GM19099 (cell line): ENCODE measurements around the gene TP53I13.
A peak's percentile ranks its signal among the peaks of the same experiment; 100 is the strongest.

Experiments used
- POLR2A ChIP-seq: IDR thresholded peaks from 3 replicates; pipeline ENCODE4 v1.6.1; 2011; ENCODE audit warnings: low read depth; ENCODE audit not compliant: insufficient read length; ENCODE audit errors: extremely low read depth

The TP53I13 gene, protein sequence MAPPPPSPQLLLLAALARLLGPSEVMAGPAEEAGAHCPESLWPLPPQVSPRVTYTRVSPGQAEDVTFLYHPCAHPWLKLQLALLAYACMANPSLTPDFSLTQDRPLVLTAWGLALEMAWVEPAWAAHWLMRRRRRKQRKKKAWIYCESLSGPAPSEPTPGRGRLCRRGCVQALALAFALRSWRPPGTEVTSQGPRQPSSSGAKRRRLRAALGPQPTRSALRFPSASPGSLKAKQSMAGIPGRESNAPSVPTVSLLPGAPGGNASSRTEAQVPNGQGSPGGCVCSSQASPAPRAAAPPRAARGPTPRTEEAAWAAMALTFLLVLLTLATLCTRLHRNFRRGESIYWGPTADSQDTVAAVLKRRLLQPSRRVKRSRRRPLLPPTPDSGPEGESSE

DNA sequence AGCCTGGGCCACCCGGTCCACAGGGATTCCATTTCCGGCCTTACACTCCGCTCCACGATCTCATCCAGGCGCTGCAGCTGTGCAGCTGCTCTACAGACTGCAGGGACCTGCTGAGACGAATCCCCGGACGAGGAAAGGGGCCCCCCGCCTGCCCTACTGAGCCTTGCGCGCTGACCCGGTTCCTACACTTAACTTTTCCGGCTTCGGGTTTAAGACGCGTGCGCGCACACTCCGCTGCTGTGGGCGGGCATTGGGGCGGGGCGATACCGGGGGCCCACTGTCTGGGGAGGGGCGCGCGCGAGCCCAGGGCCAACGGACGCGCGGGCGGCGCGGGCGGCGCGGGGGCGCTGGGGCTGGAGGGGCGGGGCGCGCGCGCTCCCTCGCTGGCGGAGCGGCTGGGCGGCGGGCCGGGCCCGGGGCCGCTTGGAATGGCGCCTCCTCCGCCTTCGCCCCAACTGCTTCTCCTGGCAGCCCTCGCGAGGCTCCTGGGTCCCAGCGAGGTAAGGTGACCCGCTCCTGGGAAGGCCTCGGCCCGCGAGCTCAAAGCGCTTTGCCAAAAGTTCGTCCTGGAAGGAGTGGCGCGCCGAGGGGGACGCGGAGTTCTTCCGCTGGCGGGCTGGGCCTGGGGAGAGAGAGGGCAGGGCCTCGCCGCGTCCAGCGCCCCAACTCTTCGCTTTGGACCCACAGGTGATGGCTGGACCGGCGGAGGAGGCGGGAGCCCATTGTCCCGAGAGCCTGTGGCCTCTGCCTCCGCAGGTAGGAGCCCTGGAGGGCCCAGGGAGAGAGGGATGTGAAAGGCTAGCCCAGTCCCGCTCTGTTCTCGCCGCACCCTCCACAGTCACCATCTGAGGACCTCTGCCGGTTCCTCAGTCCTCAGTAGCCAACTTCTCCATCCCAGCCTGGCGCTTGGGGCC lies at the start of gene TP53I13:
Gene TP53I13, plus strand, starts transcription at position 371 of the 914 bp plus-strand sequence. Its CDS starts 58 bp downstream, at position 429.
- peak; percentile 80 for TF ChIP-seq POLR2A

DNA sequence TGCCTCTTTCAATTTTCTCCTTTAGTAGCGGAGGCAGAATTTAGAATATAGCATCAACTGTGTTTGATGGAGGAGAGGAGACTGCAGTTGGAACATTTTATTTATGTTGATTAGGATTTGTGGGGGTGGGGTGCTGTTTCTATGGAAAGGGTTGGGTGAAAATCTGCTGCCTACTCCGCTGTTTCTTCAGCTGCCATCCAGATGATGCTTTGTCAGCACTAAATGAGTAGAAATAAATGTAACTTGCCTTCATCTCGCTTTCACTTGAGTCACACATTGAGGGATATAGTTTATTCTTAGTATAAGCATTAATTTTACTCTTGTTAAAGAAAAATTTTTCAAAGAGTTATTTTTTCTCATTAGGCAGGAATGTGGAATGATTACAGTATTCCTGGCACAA lies 43.8 kb upstream of the TP53I13 start:
- TF ChIP-seq POLR2A = no peak

DNA sequence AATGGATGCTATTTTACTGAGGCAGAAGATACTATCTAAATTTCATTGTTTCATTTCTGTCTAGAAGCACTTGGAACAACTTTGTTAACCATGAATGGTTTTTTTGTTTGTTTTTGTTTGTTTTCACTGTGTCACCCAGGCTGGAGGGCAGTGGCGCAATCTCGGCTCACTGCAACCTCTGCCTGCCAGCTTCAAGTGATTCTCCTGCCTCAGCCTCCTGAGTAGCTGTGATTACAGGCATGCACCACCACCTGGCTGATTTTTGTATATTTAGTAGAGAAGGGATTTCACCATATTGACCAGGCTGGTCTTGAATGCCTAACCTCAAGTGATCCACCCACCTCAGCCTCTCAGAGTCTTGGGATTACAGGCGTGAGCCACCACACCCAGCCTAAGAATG lies 42.2 kb upstream of the TP53I13 start:
- TF ChIP-seq POLR2A = no peak

DNA sequence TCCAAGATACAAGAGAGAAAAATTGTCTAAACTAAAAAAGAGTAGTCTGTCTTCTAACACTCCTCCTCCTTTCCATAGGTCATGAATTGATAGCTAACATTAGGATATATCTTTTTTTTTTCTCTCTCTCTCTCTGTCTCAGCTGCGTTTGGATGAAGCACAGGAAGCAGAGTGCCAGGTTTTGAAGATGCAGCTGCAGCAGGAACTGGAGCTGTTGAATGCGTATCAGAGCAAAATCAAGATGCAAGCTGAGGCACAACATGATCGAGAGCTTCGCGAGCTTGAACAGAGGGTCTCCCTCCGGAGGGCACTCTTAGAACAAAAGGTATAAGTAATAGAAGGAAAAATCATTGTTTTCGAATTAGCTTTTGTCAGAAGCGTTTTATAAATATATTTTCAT lies 34.5 kb upstream of the TP53I13 start:
- TF ChIP-seq POLR2A = no peak

DNA sequence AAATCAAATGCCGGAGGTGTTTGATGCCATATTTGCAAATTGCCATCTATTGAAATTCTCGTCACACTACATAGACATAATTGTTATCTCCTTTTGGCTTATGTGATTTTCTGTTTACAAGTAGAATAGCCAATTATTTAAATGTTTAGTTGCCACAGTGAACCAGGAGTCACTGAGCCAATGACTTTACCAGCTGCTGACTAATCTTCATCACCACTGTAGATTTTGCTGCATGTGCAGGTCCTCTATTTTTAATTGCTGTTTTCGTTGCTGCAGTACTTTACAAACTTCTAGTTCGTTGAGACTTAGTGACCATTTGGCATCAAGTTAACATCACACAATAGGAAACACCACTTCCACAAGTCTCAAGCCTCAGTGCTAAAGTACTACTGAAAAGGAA lies 24.4 kb upstream of the TP53I13 start:
- TF ChIP-seq POLR2A = no peak

DNA sequence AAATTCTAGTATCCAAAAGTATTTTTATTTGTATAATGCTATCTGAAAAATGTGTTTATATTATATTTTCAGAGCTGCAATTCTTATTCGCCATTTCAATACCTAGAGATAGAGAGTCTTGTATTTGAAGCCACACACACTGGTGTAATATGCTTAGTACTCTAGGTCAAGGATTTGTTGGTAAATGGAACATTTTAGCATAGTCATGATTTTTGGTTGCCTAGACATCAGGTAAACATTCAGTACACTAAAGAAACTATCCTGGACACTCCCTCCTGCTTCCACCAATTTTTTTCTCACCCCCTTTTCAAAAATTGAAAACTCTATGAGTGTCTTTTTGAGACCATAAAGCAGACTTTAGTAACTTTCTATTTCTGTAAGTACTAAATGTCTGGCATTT lies 22.4 kb upstream of the TP53I13 start:
- no peak for TF ChIP-seq POLR2A

DNA sequence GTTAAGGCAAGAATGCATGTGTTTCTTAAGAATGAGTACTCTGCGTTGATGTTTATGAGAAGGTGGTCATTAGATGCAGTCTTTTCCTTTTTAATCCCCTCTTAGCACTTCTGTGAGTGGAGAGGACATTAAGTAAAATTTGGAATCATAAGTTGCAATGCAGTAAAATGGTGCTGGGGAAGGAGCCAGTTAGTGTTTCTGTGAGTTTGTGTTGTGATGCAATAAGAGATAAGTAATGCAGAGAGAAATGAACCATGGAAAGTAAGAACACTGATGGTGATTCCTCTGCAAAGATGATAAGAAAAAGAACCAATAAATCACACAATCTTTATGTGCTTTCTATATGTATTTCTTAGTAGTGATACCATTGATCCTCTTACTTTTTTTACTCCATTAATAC lies 21.7 kb upstream of the TP53I13 start:
- no peak for TF ChIP-seq POLR2A

DNA sequence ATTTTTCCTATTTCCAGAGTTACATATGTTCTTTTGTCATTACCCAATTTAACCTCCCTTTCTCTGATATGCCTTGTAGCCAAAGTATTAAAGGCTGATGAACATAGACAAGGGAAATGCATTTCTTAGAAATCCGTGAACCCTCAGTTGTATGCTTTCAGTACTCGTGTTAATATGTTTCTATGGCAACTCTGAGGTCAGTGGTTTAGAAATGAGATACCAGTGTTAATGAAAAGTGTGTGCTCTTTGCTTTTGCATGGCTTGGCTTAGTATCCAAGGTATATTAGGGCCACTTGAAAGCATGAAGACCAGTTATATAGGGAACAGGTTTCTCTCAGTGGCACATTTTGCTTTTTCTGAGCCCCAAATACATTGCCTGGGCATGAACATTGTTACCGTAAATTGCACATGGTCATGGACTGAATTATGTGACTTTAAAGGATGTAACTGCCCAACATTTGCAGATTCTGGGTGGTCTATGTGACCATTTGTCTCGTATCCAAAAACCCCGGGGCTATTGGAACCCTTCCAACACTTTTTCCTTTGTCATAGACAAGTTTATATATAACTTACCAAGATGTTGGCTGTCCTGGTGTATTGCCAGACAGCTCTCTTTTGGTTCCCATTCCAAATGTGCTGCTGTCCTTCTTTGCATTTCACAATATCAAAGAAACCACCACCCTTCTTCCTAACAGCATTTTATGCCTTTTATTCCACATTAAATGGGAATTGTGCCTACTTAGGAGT lies 19.2 kb upstream of the TP53I13 start:
- TF ChIP-seq POLR2A = no peak

DNA sequence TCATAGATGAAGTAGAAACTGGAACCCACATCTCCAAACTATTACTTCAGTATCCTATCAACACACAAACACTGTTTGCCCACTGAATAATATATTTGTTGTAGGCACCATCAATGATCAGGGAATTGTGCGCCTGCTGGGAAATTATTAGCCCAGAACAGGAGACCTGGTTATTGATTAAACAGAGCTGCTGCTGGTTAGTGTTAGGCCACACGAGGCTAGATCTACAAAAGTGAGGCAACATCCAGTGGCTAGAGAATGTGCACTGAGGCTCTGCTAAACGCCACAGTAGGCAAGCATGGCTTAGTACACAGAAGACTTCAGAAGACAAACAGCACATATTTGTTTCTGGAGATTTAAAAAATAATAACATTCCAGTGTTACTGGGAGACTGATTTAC lies 12.7 kb upstream of the TP53I13 start:
- no peak for TF ChIP-seq POLR2A

DNA sequence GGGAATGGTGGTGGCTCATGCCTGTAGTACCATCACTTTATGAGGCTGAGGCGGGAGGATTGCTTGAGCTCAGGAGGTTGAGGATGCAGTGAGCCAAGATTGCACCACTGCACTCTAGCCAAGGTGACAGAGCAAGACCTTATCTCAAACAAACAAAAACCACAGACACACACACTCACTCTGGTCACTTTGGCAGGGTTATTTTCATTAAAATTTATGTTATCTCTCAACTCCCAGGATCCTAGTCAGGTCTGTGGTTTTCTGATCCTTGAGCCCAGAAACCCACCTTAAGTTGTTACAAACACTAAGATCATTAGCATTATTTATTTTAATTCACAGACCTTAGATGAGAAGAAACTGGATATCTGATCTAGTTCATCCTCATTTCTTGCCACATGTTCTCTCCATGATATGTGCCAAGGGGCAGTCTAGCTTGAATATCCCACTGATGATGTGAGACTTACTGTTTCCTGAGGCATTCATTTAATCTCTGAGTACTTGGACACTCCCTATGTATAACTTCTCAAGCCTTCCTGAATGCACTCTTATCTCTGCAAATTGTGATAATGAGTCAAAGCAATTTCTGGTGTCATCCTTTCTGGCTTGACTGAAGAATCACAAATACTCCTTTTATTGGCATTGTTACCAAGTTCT lies 11.3 kb upstream of the TP53I13 start:
- no peak for TF ChIP-seq POLR2A

DNA sequence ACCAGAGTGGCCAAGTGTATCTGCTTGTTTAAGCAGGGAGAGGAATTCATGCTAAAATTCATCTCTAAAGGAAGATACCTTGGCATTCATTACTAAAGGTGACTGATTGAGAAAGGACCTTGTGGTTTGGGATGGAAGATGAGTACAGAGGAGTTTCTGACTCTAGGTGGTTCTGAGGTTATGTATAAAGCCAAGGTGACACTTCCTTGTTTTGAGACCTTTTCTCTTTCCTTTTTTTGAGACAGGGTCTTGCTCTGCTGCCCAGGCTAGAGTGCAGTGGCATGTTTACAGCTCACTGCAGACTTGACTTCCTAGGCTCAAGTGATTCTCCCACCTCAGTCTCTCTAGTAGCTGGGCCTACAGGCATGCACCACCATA lies 10.8 kb upstream of the TP53I13 start:
- TF ChIP-seq POLR2A = no peak

DNA sequence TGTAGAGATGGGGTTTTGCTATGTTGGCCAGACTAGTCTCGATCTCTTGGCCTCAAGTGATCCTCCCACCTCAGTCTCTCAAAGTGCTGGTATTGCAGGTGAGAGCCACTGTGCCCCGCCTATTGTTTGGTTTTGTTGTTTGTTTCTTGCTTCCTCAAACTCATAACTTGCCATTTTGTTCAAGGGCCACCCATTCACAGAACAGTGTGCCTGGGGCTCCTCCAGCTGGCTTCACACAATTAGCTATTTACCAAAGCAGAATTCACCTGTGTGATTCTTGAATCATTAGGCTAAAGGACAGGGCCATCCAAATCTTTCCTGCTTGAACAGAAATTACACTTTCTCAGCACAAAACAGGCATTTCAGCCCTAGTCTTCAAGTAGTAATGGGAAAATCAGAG lies 8.9 kb upstream of the TP53I13 start:
- no peak for TF ChIP-seq POLR2A

DNA sequence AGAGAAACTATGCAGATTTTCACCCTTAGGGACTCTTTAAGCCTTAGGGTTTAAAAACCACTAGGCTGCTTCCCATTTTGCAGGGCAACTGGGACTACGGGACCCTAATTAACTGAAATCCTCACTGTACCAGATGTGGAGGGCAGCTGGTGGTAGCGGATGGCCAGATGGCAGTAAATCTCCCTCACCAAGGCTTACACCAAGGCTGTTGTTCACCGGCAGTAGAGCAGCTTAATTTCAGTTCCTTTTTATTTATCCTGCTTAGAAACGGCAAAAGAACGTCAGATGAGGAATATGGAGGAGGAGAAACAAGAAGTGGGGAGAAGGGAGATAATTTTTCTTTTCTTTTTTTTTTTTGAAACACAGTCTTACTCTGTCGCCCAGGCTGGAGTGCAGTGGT lies 8.2 kb upstream of the TP53I13 start:
- no peak for TF ChIP-seq POLR2A

DNA sequence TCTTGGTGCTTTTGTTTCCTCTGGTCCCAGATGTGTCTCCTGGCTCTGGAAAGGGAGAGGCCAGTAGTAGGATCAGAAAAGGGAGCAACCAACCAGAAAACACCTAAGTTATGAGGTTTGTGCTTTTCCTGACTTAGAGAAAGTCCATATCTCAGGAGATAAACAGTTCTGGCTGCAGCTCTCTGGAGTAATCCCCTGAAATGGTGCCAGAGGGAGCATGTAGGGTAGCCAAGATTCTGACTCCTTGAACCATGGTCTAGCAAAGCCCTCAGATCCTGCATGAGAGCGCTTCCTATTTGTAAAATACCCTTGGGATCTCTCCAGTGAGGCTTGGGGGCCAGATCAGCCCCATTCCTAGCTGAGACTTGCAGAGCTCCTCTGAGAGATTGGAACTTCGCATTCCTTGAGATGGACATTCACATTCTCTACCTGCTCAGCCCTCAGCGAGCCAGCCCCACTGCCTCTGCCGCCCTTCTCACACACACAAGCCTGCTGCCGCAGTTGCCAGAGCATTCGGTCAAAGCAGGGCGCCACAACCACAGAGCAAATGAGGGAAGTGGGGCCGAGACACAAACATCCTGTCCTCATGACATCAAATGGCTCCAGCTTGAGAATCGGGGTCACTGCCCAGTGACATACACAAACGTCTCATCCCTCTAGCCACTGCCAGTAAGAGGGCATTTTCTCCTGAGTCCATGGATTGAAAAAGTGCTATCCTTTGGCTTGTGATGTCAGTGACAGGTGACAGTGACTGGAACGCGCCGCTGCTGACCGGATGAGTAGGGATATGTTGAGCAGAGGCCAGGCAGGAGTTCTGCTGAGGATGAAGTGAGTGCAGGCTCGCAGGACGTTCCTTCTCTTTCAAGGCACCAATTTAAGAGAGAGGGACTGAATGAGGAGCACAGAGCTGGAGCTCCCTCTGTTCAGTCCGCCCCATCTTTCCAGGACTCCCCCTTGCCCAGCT lies 6.7 kb upstream of the TP53I13 start:
- TF ChIP-seq POLR2A = no peak
